ENCODE data around the gene SSU72.
"Not testable (repeated sequence)": the region's sequence is repeated elsewhere in the genome, so short reads cannot be mapped to it uniquely, and the experiment has no call there.

- not testable (repeated sequence) for TF ChIP-seq CTCF, POLR2AphosphoS5 (IDR thresholded peaks at IDR 0.05)
These were observed 65.7 kb downstream of the SSU72 start for GRCh38 chr1:1508775-1509464.

Measured in stomach (tissue), 4 donors.